COR-L47 (cell line): ENCODE measurements around the gene H6PD.

ENCODE experiments used
- DNase-seq: peaks from one replicate; lab custom pipeline; 2025; lab: John Stamatoyannopoulos, UW

The H6PD gene

DNA sequence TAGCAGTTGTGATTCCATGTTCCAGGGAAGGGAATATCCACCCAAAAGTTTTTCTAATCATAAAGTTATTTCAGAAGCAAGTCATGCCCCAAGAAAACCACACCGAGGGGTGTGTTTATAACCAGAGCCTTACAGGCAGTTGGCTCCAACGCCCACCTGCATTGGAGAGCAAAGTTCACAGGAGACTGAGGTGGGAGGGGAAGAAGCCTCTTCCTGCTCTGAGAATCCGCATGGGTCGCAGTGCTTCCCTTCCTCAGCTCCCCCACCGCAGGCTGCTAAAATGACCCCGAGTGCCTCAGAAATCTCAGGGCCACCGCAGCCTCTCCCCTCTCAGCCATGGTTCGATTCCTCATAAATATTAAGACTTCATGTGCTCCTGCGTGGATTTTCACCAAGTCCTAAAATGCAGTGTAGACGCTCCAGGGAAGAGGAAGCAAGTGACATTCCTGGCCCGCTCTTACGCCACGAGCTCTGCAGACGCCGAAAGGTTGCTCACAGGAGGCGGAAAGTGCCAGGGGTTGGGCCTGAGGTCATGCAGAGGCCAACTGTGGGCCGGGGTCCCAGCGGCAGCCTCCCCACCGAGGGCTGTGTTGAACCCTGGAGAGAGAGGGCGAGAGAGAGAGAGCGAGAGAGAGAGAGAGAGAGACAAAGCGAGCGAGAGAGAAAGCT, 44.7 kb downstream of the H6PD start:
- DNase-seq = no peak

DNA sequence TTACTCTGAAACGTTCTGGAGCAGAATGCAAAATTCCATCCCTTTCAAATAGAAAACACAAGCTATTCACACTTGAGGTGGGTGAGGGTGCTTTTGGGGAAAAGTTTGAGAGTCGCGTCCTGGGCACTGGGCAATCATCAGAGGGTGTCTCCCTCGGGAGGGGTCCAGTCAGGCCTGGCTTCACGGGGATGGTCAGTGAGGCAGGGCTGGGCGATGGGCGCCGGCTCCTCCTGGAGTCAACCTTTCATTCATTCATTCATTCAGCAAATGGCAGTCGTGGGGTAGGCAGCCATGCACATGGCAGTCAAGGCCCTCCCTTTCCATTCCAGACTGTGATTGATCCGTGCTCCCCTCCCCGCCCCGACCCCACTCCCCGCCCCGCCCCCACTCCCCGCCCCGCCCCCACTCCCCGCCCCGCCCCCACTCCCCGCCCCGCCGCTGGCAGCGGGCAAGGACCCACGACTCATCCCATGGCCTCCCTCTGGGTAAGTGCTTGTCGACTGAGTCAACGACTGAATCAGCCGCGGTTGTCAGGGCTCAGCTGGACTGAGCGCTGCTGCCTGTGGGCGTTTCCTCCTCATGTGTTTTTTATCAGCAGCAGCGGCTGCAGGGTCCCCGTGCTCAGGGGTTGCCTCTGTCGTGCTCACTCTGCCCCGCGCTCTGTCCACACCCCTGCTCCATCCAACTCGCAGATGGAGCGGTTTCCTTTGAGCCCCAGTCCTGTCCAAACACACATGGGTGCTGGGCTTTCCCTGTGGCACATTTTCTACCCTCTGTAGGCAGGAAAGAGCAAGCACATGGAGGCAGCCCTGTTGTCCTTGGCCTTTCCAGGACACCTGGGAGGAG, 45.7 kb downstream of the H6PD start:
- no peak for DNase-seq

DNA sequence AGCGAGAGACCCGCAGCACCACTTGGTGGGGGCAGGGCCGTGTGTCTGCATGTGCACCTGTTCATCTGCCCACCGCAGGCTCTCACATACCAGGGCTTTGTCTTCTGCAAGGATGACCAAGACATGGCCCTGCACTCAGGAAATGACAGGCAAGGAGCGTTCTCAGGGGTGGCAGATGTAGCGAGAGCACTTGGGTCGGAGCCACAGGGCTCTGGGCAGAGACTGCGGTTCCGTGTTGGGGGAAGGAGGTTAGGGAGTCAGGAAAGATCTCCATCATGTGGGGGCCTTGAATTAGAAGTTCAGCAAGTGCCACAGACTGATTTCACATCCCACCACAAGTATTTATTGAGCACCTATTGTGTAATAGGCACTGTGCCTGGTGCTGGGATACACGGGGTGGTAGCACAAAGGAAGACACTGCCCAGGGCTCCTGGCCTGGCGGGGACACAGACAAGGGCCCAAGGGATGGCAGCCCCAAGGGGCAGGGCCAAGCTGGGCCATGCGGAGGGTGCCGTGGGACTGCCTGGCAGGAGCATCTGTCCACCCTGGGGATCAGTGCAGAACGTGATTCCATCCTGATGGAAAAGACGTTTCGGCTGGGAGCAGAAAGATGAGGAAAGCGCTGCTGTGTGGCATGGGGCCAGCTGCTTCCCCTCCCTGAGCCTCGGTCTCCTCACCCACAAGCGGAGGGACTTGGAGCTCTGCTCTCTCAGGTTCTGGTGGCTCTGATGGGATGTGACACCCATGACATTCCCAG, 46.7 kb downstream of the H6PD start:
- DNase-seq = no peak

- no peak for DNase-seq
Measured at GRCh38 chr1:9281908-9282695, 47.5 kb downstream of the H6PD start.

DNA sequence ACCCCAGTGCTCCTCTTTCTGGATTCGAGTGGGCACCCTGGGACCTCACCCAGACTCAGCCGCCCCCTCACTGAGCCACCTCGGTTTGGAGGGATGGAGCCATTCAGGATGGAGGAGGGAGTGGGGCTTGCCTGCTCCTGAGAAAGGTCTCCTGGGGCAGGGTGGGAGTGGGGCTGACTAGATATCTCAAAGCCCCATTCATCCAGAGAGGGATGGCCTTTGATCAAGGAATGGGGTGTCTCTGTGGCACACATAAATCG, 48.1 kb downstream of the H6PD start:
- no peak for DNase-seq

GRCh38 chr1:9284061-9284460, 49.5 kb downstream of the H6PD start:
- no peak for DNase-seq

DNA sequence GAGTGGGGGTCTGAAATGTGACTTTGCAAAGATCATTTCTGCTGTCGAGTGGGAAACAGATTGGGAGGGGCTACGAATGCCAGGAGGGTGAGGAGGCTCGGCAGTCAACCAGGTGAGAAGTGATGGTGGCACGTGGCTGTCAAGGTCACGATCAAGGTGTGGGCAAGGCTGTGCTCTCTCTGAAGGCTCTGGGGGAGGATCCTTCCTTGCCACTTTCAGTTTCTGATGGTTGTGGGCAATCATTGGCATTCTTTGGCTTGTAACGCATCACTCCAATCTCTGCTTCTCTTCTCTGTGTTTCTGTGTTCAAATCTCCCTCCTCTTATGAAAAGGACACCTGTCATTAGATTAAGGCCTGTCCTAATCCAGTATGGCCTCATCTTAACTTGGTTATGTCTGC, 52.0 kb downstream of the H6PD start:
- DNase-seq = no peak

DNA sequence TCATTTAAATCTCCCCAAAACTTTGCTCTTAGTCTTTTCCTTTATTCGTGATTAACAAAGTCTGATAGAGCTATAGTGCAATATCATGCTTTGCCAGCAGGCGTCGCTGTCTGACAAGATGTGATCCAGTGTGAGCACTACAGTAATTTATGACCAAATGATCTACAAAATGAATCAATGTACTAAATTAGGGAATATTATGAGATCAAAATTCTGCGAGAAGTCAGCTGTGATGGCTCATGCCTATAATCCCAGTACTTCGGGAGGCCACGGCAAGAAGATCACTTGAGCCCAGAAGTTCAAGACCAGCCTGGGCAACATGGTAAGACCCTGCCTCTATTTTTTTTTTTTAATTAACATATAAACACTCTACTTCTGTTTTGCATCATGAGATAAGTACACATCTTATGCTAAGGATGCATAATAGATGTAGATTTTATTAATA, 54.5 kb downstream of the H6PD start:
- DNase-seq = peak; percentile 17

DNA sequence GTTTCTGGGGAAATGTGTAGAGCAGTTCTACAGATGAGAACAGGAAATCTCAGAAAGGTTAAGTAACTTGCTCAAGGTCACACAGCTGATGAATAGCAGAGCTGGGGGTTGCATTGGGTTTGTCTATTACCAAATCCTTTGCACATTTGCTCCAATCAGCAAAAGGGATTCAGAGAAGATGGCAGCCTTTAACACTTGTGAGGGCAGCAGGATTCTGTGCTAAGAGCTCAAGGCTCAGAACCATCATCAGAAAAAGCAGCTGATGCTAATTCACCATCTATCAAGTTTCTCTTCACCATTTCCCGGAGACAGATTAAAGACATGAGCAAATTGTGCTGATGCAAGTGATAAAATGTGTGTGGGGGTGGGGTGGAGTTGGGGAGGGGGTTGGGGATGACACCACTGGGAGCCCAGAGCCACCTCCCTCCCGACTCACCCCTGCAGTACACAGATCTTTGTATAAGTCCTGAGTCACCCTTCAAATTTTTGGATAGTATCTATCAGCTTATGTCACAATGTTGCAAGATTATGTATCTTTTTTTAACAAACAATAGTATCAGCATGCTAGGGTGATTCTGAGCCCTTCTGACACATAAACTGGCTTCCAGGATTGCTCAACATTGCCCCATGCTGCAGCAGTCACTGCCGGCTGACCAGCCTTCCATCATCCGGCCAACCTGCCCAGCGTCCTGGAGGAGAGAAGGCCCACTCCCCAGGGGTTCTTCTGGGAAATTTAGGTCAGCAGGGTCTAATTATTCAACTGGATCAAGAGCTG, 55.3 kb downstream of the H6PD start:
- DNase-seq = no peak

GRCh38 chr1:9291914-9292360, 57.4 kb downstream of the H6PD start:
- DNase-seq = no peak

DNA sequence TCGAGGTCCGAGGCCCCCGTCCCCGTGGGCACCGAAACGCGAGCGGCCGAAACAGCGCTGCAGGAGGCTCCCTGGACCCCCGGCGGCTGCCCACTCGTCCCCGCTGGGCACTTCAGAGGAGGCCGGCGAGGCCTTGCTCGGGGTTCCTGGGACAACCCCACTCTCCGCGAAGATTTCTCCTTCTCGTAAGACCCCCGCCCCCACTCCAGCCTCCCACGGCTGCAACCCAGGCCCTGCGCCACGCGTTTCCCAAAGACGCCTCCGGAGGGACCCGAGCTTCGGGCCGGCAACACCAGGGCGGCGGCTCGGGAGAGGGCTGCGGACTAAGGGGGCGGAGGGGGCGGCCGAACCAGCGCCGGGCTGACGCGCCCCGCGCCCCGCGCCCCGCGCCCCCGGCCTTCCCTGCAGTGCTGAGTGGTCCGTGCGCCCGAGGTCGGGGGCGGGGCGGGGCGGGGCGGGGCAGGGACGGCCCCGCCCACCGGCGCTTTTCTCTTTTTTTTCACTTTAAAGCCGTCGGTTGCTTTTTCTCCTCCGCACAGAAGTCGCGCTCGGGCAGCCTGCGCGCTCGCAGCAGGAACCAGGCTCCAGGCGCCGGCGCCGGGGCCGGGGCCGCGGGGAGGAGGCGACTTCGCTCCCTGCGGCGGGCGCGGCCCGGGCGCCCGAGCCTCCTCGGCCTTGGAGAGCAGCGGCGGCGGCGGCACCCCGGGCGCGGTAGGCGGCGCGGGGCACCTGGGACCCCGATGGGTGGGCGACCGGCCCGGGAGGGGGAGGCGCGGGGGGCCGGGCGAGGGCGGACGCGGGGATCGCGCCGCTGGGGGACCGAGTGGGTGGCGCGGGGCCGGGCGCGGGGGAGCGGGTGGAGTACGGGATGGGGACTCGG, 58.0 kb downstream of the H6PD start, which contains the start of gene SPSB1:
SPSB1 (plus strand) TSS at position 534 of the 880 bp plus-strand sequence. CDS start 62,998 bp downstream, outside the sequence.
- DNase-seq = peak; percentile 56

DNA sequence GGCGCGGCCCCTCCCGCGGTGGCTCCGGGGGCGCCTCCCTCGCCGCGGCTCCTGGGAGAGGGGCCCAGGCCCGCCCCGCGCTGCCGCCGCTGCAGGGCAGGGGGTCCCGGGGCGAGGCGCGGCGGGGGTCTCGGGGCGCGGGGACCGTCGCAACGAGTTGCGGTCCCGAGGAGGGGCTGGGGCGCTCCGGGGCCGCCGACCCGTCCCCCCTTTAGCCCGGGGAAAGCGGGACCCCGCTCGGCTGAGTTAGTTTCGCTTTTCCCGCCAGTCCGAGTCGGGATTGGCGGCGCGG, 58.6 kb downstream of the H6PD start:
- DNase-seq = no peak

DNA sequence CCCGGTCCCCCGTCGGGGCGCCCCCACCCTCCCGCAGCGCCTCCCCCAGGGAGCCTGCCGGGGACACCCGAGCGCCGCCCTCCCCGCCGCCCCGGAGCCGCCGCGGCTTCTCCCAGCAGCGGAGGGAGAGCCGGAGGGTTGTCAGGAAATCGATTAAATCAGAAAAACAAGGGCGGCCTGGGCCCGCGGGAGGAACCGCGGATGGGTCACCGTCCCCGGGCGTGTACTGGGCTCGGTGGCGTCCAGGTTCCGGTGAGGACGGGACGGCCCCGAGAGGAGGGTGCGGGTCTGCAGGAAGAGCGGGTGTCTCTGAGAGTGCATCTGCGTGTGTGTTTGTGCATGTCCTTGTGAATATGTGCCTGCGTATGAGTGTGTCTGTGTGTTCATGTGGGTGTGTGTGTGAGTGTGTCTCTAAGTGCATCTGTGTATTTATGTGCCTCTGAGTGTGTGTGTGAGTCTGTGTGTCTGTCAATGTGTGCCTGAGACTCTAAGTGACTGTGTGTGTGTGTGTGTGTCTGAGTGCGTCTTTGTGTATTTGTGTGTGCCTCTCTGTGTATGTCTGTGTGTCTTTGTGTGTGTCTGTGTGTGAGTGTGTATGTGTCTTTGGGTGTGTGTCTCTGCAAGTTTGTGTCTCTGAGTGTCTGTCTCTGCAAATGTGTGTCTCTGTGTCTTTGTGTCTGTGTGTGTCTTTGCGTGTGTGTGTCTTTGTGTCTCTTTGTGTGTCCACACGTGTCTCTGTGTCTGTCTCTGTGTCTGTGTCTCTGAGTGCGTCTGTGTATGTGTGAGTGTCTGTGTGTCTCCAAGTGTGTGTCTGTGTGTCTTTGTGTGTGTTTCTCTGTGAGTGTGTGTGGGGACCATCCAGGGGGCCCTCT, 59.2 kb downstream of the H6PD start:
- DNase-seq = no peak

DNA sequence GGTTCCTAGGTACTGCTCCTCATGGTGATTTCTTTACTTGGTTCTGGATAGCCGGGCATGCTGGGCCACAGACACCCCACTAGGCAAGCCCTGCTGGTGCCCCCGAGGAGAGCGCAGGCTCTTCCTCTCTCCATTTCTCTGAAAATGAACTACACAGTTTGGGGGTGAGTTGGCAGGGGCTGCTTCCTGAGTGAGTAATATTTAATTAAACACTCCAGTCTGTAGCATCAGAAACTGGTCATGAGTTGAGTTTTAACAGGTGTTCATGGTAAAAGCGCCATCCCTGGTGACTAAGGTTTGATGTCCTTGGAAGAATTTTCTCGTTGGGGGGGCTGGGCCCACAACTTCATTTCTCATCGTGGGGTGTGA, 59.8 kb downstream of the H6PD start:
- no peak for DNase-seq

DNA sequence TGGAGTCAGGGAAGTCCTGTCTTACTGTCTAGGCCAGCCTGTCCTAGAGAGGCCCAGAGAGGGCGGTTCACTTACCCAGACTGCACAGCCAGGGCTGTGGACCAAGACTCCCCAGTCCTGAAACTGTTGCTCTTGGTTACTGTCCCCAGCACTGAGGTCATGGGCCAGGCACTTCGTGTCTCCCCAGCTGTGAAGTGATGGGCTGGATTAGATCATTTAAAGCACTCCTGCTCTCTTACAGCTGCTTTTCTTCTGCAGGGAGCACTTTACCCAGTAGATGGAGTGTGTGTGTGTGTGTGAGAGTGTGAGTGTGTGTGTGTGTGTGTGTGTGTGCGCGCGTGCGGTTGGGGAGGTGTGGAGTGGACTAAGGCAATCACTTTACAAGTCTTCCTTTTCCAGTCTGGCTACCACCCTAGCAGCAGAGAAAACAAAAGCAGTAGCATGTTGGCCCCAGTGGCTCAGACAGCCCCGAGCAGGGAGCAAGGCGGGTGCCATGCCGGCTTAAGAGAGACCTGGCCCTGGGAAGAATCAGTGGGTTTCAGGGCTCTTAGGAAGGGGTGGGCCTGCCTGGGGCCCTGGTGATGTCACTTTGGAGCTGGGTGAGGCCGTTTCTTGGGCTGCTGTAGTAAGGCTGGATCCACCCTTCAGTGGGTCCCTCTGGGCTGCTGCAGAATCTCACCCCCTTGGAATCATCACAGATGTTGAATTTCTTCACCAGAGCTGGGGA, 60.5 kb downstream of the H6PD start:
- DNase-seq = no peak

- no peak for DNase-seq
Measured at GRCh38 chr1:9295884-9296283, 61.3 kb downstream of the H6PD start.

GRCh38 chr1:9296850-9297249, 62.3 kb downstream of the H6PD start:
- no peak for DNase-seq

DNA sequence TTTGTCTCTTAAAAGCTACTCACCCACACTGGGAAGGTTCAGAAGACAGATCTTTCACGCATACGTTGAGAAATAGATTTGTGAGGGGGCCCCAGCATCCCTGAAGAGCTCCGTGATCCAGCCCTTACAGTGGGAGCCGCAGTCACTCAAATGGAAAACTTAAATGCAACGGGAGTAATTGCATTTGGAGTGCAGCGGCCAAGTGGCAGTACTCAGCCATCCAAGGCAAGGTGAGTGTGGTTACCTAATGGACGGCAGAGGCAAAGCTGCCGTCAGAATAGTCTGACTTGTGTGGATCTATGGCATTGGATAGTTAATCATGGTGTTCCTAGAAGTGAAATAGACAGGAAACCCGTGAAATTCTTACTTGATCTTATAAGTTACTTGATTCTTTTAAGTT, 63.3 kb downstream of the H6PD start:
- DNase-seq = no peak

GRCh38 chr1:9298282-9298681, 63.7 kb downstream of the H6PD start:
- no peak for DNase-seq
